ENCODE data around the gene RECQL5. TPM values are rescaled to one million over a fixed set of nuclear protein-coding genes. Genes with fewer than 3 reads are reported as not detected.

Gene RECQL5
- total RNA-seq, 3 donors from 2014 or later (not counting 1 experiment from before 2014, with no cell fraction given): 33.4 to 39.1 (median 34.3) TPM

GRCh38 chr17:75691371-75691791, 24.4 kb upstream of the RECQL5 start:
- TF ChIP-seq, protein P1, sequence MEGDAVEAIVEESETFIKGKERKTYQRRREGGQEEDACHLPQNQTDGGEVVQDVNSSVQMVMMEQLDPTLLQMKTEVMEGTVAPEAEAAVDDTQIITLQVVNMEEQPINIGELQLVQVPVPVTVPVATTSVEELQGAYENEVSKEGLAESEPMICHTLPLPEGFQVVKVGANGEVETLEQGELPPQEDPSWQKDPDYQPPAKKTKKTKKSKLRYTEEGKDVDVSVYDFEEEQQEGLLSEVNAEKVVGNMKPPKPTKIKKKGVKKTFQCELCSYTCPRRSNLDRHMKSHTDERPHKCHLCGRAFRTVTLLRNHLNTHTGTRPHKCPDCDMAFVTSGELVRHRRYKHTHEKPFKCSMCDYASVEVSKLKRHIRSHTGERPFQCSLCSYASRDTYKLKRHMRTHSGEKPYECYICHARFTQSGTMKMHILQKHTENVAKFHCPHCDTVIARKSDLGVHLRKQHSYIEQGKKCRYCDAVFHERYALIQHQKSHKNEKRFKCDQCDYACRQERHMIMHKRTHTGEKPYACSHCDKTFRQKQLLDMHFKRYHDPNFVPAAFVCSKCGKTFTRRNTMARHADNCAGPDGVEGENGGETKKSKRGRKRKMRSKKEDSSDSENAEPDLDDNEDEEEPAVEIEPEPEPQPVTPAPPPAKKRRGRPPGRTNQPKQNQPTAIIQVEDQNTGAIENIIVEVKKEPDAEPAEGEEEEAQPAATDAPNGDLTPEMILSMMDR (IDR thresholded peaks at IDR 0.05): no peak
- intact Hi-C loops (cut with micrococcal nuclease): no loop called here
- Histone ChIP-seq H3K4me1 (ENCODE audit: control insufficient read depth, insufficient read depth, low read length) (peaks cover 45% of the 10 kb centered on the region), H3K9me3 (ENCODE audit: control insufficient read depth, insufficient read depth, low read length) (no peaks in the 10 kb centered on the region), H3K4me3 (ENCODE audit: low read length) (no peak overlapping the region), H3K27me3 (ENCODE audit: control insufficient read depth, insufficient read depth, low read length) (no peaks in the 10 kb centered on the region), H3K27ac (ENCODE audit: low read length) (no peak overlapping the region), H3K36me3 (ENCODE audit: control insufficient read depth, insufficient read depth, low read length) (peaks cover 49% of the 10 kb centered on the region)
- Mint-ChIP-seq H3K4me1 (peaks cover 48 to 52% of the 10 kb centered on the region in 2 donors), H3K27ac (peak overlapping the region; percentile 31 to 79), H3K9me3 (no peaks in the 10 kb centered on the region), H3K27me3 (ENCODE audit: low read depth in 2 of 2) (no peaks in the 10 kb centered on the region), H3K4me3 (peak overlapping the region; percentile 31), H3K36me3 (no peaks in the 10 kb centered on the region)
- peak in 2 of 3 donors; percentile 19 to 20 for ATAC-seq
- no peak for DNase-seq
- WGBS (ENCODE audit: insufficient coverage): 50% methylated on average over 5 of the region's 5 CpGs

DNA sequence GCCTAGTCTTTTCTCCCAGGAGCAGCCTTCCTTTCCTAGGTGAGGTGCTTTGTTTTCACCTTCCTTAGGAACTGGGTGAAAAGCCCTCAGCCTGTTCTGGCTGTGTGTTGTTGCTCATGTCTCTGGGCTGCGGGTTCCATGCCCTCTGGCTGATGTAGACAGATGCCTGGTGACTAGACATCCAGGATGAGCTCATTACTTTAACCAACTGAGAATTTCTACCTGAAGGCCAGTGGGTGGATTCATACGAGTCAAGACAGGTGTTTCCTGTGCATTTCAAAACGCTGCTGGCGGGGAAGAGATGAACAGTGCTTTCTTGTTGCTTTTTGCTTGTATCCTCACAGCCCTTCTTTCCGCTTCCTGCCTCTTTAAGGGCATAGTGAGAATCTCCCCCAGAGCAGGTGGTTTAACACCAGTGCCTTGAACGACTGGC, 22.5 kb upstream of the RECQL5 start:
- Mint-ChIP-seq H3K27me3 (ENCODE audit: low read depth in 2 of 2) (no peaks in the 10 kb centered on the region), H3K36me3 (no peaks in the 10 kb centered on the region), H3K4me1 (peaks cover 56 to 60% of the 10 kb centered on the region in 2 donors), H3K4me3 (peak overlapping the region; percentile 75), H3K9me3 (no peaks in the 10 kb centered on the region), H3K27ac (peak overlapping the region; percentile 90 to 91)
- Histone ChIP-seq H3K27ac (ENCODE audit: low read length) (peak overlapping the region; percentile 49), H3K4me3 (ENCODE audit: low read length) (no peak overlapping the region), H3K27me3 (ENCODE audit: control insufficient read depth, insufficient read depth, low read length) (no peaks in the 10 kb centered on the region), H3K9me3 (ENCODE audit: control insufficient read depth, insufficient read depth, low read length) (no peaks in the 10 kb centered on the region), H3K36me3 (ENCODE audit: control insufficient read depth, insufficient read depth, low read length) (peaks cover 42% of the 10 kb centered on the region), H3K4me1 (ENCODE audit: control insufficient read depth, insufficient read depth, low read length) (peaks cover 45% of the 10 kb centered on the region)
- 24% methylated on average over 6 of the region's 6 CpGs for WGBS (ENCODE audit: insufficient coverage)
- TF ChIP-seq, protein P1 (IDR thresholded peaks at IDR 0.05): no peak
- DNase-seq (peak in 1 of 2 donors; percentile 80), ATAC-seq (peak; percentile 67 to 78 (median 75))
- intact Hi-C loops (cut with micrococcal nuclease): no loop called here

- TF ChIP-seq, protein P1 (IDR thresholded peaks at IDR 0.05): no peak
- intact Hi-C loops (cut with micrococcal nuclease): no loop called here
- peak overlapping the region; percentile 90 to 91 for H3K27ac Mint-ChIP-seq
- no peaks in the 10 kb centered on the region for H3K9me3 Mint-ChIP-seq
- peak overlapping the region; percentile 49 for H3K27ac ChIP-seq (ENCODE audit: low read length)
- H3K36me3 ChIP-seq (ENCODE audit: control insufficient read depth, insufficient read depth, low read length): peaks cover 31% of the 10 kb centered on the region
- H3K27me3 ChIP-seq (ENCODE audit: control insufficient read depth, insufficient read depth, low read length): no peaks in the 10 kb centered on the region
- DNase-seq: peak in 1 of 2 donors; percentile 29
- H3K27me3 Mint-ChIP-seq (ENCODE audit: low read depth in 2 of 2): no peaks in the 10 kb centered on the region
- peaks cover 45% of the 10 kb centered on the region for H3K4me1 ChIP-seq (ENCODE audit: control insufficient read depth, insufficient read depth, low read length)
- peak overlapping the region; percentile 26 for H3K4me3 Mint-ChIP-seq
- H3K36me3 Mint-ChIP-seq: no peaks in the 10 kb centered on the region
- 45% methylated on average over 11 of the region's 11 CpGs for WGBS (ENCODE audit: insufficient coverage)
- H3K4me3 ChIP-seq (ENCODE audit: low read length): no peak overlapping the region
- no peaks in the 10 kb centered on the region for H3K9me3 ChIP-seq (ENCODE audit: control insufficient read depth, insufficient read depth, low read length)
- peaks cover 60 to 67% of the 10 kb centered on the region in 2 donors for H3K4me1 Mint-ChIP-seq
- peak; percentile 66 to 80 (median 74) for ATAC-seq
These were observed 21.4 kb upstream of the RECQL5 start for GRCh38 chr17:75688209-75688825.
